ENCODE data around the gene CRYZL1.
"Not testable (repeated sequence)": the region's sequence is repeated elsewhere in the genome, so short reads cannot be mapped to it uniquely, and the experiment has no call there.

CRYZL1 gene

DNA sequence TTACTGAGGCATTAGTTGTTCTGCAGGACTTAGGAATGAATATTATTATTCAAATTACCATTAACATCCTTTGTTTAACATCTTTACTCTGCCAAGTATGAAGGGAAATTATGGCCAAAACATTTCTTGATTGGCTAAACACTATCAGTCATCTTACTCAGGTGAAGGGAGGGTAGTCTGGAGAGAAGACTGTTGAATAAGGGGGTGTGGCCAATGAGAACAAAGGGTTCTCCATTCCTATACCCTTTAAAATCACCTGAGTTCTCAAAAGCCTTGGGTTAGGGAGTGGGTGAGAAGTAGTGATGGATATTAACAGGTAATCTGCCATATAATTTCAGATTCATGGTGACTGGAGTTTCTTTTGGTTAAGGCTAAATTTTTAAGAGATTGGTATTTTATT, 19.3 kb downstream of the CRYZL1 start:
- no peak for DNase-seq

DNA sequence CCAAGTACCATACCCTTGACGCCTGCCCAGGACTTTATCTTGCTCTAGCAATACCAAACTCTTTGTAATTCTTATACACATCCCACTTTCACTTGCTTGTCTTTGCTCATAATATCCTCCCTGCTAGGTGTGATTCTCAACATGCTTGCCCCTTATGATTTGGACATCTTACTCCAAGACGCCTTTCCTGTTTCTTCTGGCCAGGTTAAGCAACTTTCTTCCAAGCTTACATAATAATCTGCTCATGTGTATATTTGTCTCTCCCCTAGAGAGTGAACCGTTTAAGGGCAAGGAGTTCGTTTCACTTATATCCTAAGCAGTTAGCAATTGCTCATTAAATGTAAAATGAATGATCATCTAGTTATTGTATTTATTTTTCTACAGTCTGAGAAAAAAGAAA, 21.8 kb downstream of the CRYZL1 start:
- no peak for DNase-seq

DNA sequence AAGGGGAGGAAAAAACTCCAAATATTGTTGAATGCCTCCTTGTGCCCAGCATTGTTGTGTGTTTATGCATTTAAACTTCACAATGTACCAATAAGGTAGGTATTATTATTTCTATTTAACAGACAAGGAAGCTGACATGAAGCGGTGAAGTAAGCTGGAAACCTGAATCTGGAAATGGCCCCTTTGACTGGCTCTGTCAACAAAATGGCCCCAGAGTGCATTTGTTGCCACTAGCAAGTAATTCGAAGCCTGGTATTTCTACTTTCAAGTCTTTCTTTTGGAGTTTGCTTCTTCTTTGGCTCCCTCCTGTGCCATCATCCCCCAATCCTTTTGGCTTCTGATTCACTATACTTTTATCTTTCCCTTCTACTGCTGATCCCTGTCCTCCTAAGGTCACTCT, 23.1 kb downstream of the CRYZL1 start:
- DNase-seq: no peak

DNA sequence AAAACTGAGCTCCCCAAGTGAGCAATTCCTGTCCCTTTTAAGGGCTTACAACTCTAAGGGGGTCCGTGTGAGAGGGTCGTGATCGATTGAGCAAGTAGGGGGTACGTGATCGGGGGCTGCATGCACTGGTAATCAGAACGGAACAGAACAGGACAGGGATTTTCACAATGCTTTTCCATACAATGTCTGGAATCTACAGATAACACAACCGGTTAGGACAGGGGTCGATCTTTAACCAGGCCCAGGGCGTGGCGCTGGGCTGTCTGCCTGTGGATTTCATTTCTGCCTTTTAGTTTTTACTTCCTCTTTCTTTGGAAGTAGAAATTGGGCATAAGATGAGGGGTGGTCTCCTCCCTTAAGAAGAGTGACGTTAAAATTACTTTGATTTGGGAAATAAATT, 24.0 kb downstream of the CRYZL1 start:
- DNase-seq: not testable (repeated sequence)

DNA sequence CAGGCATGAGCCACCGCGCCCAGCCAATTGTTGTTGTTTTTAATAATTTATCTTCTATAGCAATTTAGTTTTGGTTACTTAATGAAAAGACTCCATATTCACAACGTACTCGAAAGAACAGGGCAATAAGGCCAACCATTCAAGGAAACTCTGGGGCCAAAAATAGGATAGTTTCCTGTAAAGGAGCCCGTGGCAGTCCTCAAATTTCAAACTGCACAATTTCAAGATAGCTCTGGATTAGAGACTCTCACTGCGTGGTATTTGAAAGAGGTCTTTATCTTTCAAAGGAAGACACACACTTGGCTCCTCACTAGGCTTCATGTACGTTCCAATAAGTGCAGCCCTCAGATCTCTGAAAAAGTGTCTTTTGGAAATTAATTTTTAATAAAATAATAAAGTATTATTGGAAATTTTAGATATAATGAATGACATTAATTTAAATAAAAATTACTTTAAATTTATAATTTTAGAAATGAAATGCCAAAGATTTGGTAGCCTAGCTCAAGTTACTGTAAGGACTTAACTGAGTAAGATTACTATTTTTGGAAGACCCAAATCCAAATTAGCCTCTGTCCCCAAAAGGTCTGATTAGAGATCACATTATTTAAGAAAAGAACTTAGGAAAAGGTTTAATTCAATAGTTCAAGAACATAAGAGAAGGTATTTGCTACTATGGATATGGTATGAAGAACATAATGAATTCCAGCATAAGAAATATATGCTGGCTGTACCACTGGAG, 30.4 kb downstream of the CRYZL1 start:
- no peak for DNase-seq

DNA sequence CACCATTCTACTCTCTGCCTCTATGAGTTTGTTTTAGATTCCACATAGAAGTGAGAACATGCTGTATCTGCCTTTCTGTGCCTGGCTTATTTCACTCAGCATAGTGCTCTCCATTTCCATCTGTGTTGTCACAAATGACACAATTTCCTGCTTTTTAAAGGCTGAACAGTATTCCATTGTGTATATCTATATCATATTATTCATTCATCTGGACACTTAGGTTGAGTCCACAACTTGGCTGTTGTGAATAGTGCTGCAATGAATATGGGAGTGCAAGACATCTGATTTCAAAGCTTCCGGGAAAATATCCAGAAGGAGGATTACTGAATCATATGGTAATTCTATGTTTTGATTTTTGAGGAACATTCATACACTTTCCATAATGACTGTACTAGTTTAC, 33.0 kb downstream of the CRYZL1 start:
- no peak for DNase-seq

DNA sequence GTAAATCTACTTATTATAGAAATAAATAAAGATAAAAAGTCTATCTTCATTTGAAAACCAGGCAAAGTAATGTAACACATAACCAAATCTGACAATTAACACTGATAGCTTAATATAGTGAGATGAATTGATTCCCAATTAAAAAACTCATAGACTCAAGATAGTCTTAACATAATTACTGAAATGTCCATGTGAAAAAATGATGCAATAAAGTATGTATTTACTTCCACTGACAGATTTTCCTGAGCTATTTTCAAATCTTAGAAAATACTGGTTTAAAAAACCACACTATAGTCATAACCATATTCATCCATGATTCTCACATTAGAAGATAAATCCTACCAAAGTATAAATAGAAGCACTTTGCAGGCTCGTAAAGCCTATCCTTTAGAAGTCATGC, 43.5 kb downstream of the CRYZL1 start:
- no peak for DNase-seq

DNA sequence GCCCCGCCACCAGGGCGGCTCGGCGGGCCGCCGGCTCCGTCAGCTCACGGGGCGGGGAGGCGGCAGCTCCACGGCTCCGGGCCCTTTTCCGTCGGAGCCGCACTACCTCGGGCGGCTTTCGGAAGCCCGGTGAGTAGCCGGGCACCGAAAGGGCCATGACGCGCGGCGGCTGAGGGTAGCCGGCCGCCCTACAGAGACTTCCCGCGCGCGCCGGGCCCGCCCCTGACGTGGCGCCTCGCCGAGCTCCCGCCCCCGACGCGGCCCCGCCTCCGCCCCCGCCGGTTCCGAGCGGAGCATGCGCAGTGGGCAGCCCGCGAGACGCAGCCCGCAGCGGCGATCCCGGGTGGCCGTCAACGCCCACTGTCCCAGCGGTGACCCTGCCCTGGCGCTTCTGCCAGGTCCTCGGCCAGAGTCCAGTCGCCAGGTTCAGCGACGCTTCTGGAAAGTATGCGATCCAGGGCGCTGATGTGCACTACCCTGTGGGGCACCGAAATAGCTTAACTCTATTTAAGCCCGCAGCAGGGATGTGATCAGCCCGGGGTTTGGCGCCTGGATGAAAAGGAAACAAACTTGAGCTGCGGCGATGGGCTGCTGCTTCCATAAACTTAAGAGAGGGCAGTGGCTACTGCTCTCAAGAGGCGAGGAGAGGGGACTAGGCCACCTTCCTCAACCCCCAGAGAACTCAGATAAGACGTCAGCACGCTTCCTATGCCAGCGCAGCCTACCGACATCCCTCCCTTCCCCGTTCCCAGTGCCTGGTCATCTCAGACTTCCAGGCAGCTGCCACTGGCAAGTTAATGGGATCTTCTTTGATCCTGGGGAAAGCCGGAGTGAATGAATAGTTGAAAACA, 52.8 kb downstream of the CRYZL1 start, which contains the start of gene DONSON:
DONSON (minus strand) TSS at position 200 of the 851 bp plus-strand sequence; CDS start at position 157, 43 bp downstream.
- peak; percentile 85 for DNase-seq

DNA sequence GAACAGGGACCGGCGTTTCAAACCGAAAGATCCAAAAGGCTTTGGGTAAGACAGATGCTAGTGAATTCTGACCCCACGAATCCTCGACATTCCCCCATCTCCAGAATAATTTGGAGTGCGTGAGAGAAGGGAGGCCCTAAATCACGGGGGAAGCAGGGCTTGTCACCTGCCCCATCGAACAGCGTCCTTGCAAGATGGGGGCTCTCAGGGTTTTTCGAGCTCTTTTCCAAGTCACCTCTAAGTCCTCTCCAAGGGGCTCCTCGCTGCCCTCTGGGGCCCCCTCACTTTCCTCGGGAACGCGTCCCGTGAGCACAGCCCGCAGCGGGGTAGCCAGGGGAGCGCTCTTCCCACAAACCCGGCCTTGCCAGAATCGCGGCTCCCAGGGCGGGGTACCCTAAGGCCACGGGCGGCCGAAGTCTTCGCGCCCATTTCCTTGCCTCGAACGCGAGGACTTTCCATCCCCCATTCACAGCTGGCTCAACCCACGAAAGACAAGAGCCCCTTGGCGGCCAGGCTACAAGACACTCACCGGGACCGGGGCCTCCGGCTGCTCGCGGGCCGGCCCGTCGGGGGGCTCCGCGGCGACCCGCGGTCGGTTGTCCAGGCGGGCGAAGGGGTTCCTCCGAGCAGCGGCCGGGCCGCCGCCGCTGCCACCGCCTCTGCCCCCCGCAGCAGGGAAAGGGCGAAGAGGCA, 53.6 kb downstream of the CRYZL1 start:
- no peak for DNase-seq

DNA sequence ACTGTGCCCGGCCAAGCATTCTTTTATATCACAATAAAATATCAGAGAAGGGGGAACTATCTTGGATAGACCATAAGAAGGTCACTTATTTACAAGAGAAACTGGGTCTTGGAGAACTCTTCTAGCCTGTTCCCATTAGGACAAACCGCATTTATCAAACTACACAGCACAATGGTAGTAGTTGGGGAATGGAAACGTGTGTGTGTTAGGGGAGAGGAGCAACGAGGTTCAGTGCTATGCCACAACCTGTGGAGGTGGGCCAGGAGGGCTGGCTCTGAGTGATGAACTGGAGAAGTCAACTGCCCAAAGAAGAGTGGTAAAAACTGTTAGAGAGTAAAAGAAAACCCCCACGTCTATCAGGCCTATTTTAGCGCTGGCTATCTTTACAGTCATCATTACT, 54.6 kb downstream of the CRYZL1 start:
- no peak for DNase-seq

DNA sequence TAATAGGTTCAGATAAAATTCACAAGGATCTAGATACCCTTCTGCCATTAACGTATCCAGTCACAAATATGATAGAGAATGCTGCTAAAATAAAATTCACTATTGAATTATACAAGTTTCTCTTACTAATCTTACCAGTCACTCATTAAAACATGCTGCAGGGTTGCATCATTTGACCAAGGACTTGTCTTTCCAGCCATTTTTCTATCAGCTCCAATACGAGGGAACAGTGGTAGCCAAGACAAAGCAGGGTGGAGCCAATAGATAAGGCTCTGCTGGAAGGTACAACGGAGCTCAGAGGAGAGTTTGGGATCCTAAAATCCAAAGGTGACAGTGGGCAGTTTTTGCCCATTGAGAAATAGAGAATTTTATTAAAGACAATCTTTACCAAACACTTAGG, 57.1 kb downstream of the CRYZL1 start:
- DNase-seq: no peak

DNA sequence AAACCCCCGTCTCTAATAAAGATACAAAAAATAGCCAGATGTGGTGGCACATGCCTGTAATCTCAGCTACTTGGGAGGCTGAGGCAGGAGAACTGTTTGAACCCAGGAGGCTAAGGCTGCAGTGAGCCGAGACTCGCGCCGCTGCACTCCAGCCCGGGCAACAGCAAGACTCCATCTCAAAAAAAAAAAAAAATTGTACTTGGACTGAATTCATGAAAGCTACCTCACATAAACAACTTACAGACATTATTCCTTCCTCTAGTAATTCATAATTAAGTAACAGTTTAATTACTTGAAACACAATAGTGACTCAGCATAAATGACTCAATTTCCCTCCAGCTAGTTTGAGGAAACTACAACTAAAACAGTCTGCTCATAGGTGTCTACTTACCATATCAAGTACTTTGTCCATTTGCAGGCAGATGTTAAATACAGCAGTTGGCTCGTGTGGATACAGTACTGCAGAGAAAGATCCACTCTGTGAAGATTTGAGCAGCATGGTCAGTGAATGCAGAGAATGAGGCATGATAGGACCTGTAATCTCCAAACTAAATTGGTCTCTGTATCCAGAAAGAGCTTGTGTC, 62.5 kb downstream of the CRYZL1 start:
- no peak for DNase-seq

DNA sequence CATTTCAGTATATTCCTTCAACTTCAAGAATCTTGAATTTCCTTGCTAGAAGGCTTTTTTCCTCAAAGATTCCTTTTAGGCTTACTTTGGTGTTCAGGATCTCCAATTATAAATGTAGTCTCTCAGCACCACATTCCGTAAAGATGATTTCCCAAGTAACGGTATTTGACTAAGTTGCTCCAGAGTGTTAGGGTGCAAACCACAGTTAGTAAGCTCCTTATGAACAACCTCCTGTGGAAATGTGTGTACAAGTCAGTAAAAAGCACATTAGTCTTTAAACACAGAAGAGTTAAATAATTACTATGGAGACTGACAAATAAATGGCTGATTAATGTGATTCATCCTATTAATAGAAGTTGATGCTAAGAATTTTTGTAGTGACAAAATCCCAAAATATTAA, 63.3 kb downstream of the CRYZL1 start:
- no peak for DNase-seq

DNA sequence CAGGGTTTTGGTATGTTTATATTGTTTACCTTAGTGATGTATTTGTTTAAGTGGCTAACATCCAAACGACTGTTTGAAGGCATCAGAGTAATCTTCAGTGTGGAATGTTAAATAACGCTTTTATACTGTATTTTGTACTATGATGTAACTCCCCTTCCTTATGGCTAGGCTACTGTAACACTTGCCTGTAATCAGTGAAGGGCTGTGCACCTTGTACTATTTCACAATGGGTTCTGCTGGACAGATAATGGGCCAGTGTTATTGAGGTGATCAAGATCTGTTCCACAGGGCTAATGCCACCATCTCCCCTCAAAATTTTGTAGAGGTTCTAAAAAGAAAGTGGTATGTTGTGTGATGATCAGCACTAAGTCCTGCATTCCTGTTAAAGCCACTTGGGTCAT, 64.8 kb downstream of the CRYZL1 start:
- not testable (repeated sequence) for DNase-seq

DNA sequence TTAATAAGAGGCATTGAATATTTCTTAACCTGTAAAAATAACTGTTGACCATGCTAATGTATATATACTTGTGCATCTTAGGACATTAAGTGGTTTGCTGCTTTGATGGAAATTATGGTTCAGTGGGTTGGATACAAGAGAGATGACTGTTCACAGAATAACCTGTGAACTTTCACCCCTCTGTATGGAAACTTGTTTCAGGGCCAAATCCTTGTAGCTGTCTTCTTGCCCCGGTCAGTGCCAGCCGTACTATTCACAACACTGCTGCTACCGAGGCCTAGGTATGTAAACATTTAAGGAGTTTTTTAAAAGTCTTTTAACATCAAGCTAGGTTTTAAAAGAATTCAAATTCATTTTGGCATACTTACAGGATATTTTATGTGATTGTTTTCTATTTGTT, 69.2 kb downstream of the CRYZL1 start:
- DNase-seq: no peak

DNA sequence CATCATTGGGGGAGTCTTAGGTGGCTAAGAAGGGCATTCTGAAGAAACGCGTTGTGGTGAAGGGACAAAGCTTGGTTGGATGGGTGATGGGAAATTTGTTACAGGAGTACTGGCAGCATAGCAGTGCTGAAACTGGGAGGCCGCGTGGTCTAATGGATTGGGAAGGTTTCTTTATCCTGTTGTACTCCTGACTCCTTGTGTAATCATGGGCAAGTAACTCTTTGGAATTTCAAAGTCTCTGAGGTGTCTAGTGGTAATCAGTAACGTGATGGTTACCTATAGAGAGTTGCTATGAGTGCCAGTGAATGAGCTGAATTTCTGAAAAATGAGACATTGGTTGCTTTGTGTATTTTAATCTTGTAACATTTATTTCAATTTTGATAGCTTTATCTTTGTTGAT, 71.5 kb downstream of the CRYZL1 start:
- DNase-seq: no peak

DNA sequence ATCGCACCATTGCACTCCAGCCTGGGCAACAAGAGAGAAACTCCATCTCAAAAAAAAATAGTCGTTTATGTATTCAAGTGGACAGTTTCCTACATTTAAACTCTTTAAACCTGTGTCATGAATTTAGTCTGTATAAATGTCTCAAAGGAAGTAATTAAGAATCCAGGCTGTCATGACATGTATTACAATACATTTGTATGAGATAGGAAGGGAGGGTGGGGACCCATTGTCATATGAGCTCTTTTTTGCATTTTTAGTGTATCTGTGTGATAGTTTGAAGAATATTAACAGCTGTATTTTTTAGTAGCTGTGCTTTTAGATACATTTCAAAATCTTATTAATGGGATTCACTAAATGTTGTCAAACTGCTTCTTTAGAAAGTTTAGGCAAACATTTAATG, 73.1 kb downstream of the CRYZL1 start:
- DNase-seq: no peak

DNA sequence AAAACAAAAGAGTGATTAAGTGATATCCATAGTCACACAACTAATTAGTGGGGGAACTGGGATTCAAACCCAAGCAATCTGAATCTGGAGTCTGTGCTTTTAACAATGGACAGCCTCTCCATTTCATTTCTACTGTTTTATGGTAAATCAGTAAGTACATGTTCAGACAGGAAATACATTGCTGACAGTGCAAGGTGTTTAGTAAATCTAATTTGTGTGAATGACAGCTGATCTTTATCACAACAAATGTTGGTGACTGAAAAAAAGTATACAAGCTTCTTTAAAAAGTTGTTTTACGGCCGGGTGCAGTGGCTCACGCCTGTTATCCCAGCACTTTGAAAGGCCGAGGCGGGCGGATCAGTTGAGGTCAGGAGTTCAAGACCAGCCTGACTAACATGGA, 73.6 kb downstream of the CRYZL1 start:
- DNase-seq: no peak

DNA sequence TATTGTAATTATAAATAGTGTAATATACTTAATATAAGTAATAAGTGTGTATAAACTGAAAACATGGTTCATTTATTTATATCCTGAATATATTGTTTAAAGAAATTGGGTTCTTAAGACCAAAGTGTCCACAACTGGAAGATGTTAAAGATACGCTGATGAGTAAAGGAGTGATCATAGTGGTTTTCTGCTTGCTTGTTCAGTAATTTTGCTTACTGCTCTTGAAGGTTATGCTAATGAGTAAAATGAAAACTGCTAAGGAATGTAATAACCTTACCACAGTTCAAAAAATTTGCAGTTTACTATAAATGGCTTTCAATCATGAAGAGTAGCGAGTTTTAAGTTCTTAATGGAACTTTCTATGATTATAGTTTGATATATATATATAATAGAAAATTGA, 75.0 kb downstream of the CRYZL1 start:
- no peak for DNase-seq

DNA sequence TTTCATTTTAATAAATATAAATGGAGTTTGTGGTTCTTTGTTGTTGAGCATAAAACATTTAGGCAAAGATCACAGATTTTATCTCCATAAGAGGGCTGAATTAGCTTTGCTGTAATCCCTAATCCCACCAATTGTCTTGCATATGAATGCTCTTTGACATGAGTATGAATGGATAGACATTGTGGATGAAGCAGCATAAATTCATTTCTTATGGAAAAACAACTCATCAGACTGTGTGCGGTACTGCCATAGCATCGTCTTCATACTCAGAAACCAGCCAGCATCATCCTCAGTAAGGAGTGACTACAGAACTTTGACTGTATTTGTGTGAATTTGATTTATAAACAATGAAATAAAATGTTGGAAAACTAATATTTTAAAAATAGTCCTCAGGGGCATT, 79.2 kb downstream of the CRYZL1 start:
- DNase-seq: no peak

DNA sequence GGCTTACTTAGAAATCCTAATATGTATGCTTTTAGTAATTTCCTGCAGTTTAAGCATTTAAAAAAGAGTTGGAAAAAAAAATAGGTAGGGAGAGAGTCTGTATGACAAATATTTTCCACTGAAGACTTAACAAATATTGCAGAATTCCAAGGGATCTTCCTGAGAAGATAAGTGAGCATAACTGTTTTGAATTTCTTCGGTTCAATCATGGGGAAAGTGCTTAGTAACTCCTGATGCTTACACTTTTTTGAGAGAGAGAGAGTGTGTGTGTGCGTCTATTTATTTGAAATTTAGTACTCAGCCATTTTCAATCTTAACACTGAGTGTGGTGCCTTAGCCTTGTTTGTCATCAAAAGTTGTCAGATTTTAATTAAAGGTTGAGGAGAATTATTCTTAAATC, 80.2 kb downstream of the CRYZL1 start:
- DNase-seq: no peak

DNA sequence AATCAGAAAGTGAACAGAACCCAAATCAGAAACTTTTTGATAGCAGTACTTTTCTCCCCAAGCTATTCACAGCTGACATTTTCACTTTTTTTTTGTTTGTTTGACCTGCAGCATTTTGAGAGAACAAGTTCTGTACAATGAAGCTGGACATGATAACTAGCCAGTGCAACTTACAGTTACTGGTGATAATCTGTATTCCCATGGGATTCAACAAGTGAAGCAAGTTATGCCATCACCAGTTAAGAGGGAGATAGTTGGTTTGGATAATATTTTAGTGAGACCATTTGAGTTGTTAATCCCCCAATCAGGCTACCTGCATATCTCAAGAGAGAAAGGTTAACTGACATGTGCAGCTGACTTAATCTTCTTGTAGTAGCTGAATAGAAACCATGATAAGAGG, 80.6 kb downstream of the CRYZL1 start:
- no peak for DNase-seq

DNA sequence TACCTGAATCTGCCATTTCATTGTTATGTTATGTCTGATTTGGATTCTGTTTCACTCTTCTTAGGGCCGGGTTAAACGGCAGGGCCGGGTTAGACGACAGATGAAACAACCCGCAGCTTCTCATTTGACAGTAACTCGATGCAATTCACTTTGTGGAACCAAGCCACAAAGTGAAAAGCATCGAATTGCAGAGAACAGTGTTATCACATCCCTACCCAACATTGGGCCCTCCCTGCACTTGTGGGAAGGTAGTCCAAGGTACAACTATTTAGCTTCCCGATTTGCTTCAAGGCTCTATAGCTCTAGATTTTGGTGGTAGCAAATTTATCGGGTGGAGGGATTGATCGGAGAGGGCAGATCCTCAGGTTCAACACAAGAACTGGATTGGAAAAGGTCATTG, 81.7 kb downstream of the CRYZL1 start:
- DNase-seq: no peak

All from effector CD4-positive, alpha-beta T cell (primary cell).